Duodenal mucosa (tissue), 2 donors: ENCODE data around the gene ANKRA2.
"Not testable (repeated sequence)": the region's sequence is repeated elsewhere in the genome, so short reads cannot be mapped to it uniquely, and the experiment has no call there.

Experiments used
- H3K27ac ChIP-seq: one replicate; pipeline ENCODE4 v1.7.0; 2013; ENCODE audit warnings: low read depth, low read length
- H3K27me3 ChIP-seq, 2 donors: one replicate each; pipeline ENCODE4 v1.7.0; 2013; ENCODE audit warnings: low read length in 2 of 2, control low read depth in 1 of 2; ENCODE audit not compliant: insufficient read depth in 2 of 2, control insufficient read depth in 1 of 2
- H3K36me3 ChIP-seq, 2 donors: one replicate each; pipeline ENCODE4 v1.7.0; 2013; ENCODE audit warnings: low read length in 2 of 2, control low read depth in 1 of 2; ENCODE audit not compliant: insufficient read depth in 2 of 2, control insufficient read depth in 1 of 2
- H3K4me1 ChIP-seq, 2 donors: one replicate each; pipeline ENCODE4 v1.7.0; 2013; ENCODE audit warnings: low read length in 2 of 2, control low read depth in 1 of 2; ENCODE audit not compliant: insufficient read depth in 2 of 2, control insufficient read depth in 1 of 2
- H3K4me3 ChIP-seq, 2 donors: one replicate each; pipeline ENCODE4 v1.7.0; 2013; ENCODE audit warnings: low read length in 2 of 2, low read depth in 1 of 2
- H3K9ac ChIP-seq, 2 donors: one replicate each; pipeline ENCODE4 v1.7.0; 2013; ENCODE audit warnings: low read length in 2 of 2, low read depth in 1 of 2
- H3K9me3 ChIP-seq, 2 donors: one replicate each; pipeline ENCODE4 v1.7.0; 2013; ENCODE audit warnings: low read length in 2 of 2, control low read depth in 1 of 2; ENCODE audit not compliant: control insufficient read depth in 1 of 2

The ANKRA2 gene

GRCh38 chr5:73508521-73508920 is 56.9 kb downstream of the ANKRA2 start:
- not testable (repeated sequence) for H3K9me3 ChIP-seq, H3K9ac ChIP-seq, H3K27ac ChIP-seq, H3K4me3 ChIP-seq, H3K27me3 ChIP-seq
- peaks cover 2 to 10% of the 10 kb centered on the region in 2 donors for H3K4me1 ChIP-seq
- H3K36me3 ChIP-seq, result peaks cover 8 to 27% of the 10 kb centered on the region in 2 donors

GRCh38 chr5:73507062-73507461 is 58.4 kb downstream of the ANKRA2 start:
- Histone ChIP-seq H3K27ac (no peak overlapping the region), H3K27me3 (no peaks in the 10 kb centered on the region), H3K4me1 (peaks cover 0 to 10% of the 10 kb centered on the region in 2 donors), H3K4me3 (no peak overlapping the region), H3K36me3 (peaks cover 14 to 41% of the 10 kb centered on the region in 2 donors), H3K9ac (no peak overlapping the region), H3K9me3 (no peaks in the 10 kb centered on the region)

- no peaks in the 10 kb centered on the region for H3K9me3 ChIP-seq
- H3K27me3 ChIP-seq, result no peaks in the 10 kb centered on the region
- no peak overlapping the region for H3K9ac ChIP-seq
- H3K4me3 ChIP-seq, result no peak overlapping the region
- peaks cover 14 to 44% of the 10 kb centered on the region in 2 donors for H3K36me3 ChIP-seq
- H3K27ac ChIP-seq, result no peak overlapping the region
- H3K4me1 ChIP-seq, result peaks cover 0 to 14% of the 10 kb centered on the region in 2 donors
Measured at GRCh38 chr5:73506459-73506955, 58.9 kb downstream of the ANKRA2 start.
